Measurements from ENCODE around the gene ZNF213. TPM values are rescaled to one million over a fixed set of nuclear protein-coding genes. Genes with fewer than 3 reads are reported as not detected.

Gene ZNF213
- total RNA-seq, 1 donor from 2014 or later = 7.6 TPM

GRCh38 chr16:3113765-3114479 is 20.9 kb upstream of the ZNF213 start:
- intact Hi-C loops (cut with DNase I) = loop anchor here (5.0 kb wide), 1 partner anchor 57 kb away; no protein-coding TSS in a partner anchor
- Histone ChIP-seq H3K27ac (no peak overlapping the region), H3K4me1 (peaks cover 31% of the 10 kb centered on the region), H3K9me3 (no peaks in the 10 kb centered on the region), H3K27me3 (no peaks in the 10 kb centered on the region), H3K36me3 (peaks cover 0 to 10% of the 10 kb centered on the region in 2 donors), H3K4me3 (peak overlapping the region; percentile 72 to 88)
- no peak for DNase-seq (ENCODE audit: extremely low spot score in 2 of 2)
- TF ChIP-seq POLR2AphosphoS5 (IDR thresholded peaks at IDR 0.05; ENCODE audit: insufficient read depth in 1 of 2, low read depth in 1 of 2) (no peak), POLR2A (IDR thresholded peaks at IDR 0.05) (no peak)
- TF ChIP-seq, protein P1, sequence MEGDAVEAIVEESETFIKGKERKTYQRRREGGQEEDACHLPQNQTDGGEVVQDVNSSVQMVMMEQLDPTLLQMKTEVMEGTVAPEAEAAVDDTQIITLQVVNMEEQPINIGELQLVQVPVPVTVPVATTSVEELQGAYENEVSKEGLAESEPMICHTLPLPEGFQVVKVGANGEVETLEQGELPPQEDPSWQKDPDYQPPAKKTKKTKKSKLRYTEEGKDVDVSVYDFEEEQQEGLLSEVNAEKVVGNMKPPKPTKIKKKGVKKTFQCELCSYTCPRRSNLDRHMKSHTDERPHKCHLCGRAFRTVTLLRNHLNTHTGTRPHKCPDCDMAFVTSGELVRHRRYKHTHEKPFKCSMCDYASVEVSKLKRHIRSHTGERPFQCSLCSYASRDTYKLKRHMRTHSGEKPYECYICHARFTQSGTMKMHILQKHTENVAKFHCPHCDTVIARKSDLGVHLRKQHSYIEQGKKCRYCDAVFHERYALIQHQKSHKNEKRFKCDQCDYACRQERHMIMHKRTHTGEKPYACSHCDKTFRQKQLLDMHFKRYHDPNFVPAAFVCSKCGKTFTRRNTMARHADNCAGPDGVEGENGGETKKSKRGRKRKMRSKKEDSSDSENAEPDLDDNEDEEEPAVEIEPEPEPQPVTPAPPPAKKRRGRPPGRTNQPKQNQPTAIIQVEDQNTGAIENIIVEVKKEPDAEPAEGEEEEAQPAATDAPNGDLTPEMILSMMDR (IDR thresholded peaks at IDR 0.05) = no peak

GRCh38 chr16:3115003-3115402 is 19.8 kb upstream of the ZNF213 start:
- H3K27me3 ChIP-seq = no peaks in the 10 kb centered on the region
- intact Hi-C loops (cut with DNase I) = no loop called here
- H3K4me1 ChIP-seq = peaks cover 31% of the 10 kb centered on the region
- peaks cover 0 to 21% of the 10 kb centered on the region in 2 donors for H3K36me3 ChIP-seq
- H3K9me3 ChIP-seq = no peaks in the 10 kb centered on the region
- H3K27ac ChIP-seq = no peak overlapping the region
- H3K4me3 ChIP-seq = no peak overlapping the region
- TF ChIP-seq POLR2AphosphoS5 (IDR thresholded peaks at IDR 0.05; ENCODE audit: insufficient read depth in 1 of 2, low read depth in 1 of 2) = no peak
- no peak for TF ChIP-seq POLR2A (IDR thresholded peaks at IDR 0.05)
- TF ChIP-seq, protein P1 (IDR thresholded peaks at IDR 0.05) = no peak
- DNase-seq (ENCODE audit: extremely low spot score in 2 of 2) = no peak

DNA sequence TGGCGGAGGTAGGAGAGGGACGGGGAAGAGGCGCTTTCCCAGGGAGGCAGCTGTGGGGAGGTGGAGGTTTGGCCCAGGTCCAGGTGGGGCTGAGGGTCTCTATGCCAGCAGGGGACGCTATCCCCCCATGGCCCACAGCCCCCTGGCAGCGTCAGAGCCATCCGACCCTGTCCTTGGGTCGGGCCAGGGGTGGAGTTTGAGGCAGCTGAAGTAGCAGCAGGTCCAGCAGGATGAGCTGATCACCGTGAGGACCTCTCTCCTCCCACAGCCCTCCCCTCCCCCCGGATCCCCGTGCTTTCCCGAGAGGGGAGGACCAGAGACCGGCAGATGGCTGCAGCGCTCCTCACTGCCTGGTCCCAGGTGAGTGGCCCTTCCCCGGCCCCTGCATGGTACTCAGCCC is 19.3 kb upstream of the ZNF213 start:
- H3K27ac ChIP-seq = no peak overlapping the region
- peaks cover 0 to 23% of the 10 kb centered on the region in 2 donors for H3K36me3 ChIP-seq
- intact Hi-C loops (cut with DNase I) = no loop called here
- peaks cover 31% of the 10 kb centered on the region for H3K4me1 ChIP-seq
- DNase-seq (ENCODE audit: extremely low spot score in 2 of 2) = no peak
- no peak for TF ChIP-seq POLR2AphosphoS5 (IDR thresholded peaks at IDR 0.05; ENCODE audit: insufficient read depth in 1 of 2, low read depth in 1 of 2)
- TF ChIP-seq POLR2A (IDR thresholded peaks at IDR 0.05) = no peak
- TF ChIP-seq, protein P1 (IDR thresholded peaks at IDR 0.05) = no peak
- no peak overlapping the region for H3K4me3 ChIP-seq
- no peaks in the 10 kb centered on the region for H3K27me3 ChIP-seq
- no peaks in the 10 kb centered on the region for H3K9me3 ChIP-seq

GRCh38 chr16:3118204-3118790 is 16.5 kb upstream of the ZNF213 start:
- TF ChIP-seq POLR2A (IDR thresholded peaks at IDR 0.05) (no peak), POLR2AphosphoS5 (IDR thresholded peaks at IDR 0.05; ENCODE audit: insufficient read depth in 1 of 2, low read depth in 1 of 2) (no peak)
- TF ChIP-seq, protein P1 (IDR thresholded peaks at IDR 0.05) = no peak

GRCh38 chr16:3118846-3119245 is 16.0 kb upstream of the ZNF213 start:
- H3K27ac ChIP-seq = no peak overlapping the region
- intact Hi-C loops (cut with DNase I) = no loop called here
- H3K4me1 ChIP-seq = peaks cover 24% of the 10 kb centered on the region
- H3K4me3 ChIP-seq = no peak overlapping the region
- TF ChIP-seq, protein P1 (IDR thresholded peaks at IDR 0.05) = no peak
- TF ChIP-seq POLR2AphosphoS5 (IDR thresholded peaks at IDR 0.05; ENCODE audit: insufficient read depth in 1 of 2, low read depth in 1 of 2) (no peak), POLR2A (IDR thresholded peaks at IDR 0.05) (no peak)
- no peaks in the 10 kb centered on the region for H3K9me3 ChIP-seq
- H3K36me3 ChIP-seq = peaks cover 0 to 23% of the 10 kb centered on the region in 2 donors
- no peaks in the 10 kb centered on the region for H3K27me3 ChIP-seq
- no peak for DNase-seq (ENCODE audit: extremely low spot score in 2 of 2)

More at GRCh38 chr16:3118204-3118790, 16.5 kb upstream of the ZNF213 start:
- H3K27me3 ChIP-seq = no peaks in the 10 kb centered on the region
- no peak for DNase-seq (ENCODE audit: extremely low spot score in 2 of 2)
- H3K36me3 ChIP-seq = peaks cover 0 to 23% of the 10 kb centered on the region in 2 donors
- peaks cover 24% of the 10 kb centered on the region for H3K4me1 ChIP-seq
- H3K4me3 ChIP-seq = no peak overlapping the region
- no peak overlapping the region for H3K27ac ChIP-seq
- no peaks in the 10 kb centered on the region for H3K9me3 ChIP-seq
- intact Hi-C loops (cut with DNase I) = no loop called here
